GM12892 (cell line): ENCODE results near the gene TMEM141.

Experiments used
- POLR2AphosphoS5 ChIP-seq: IDR thresholded peaks from 2 replicates; pipeline ENCODE4 v1.6.1; 2011; ENCODE audit warnings: low read depth, low read length, control low read depth
- TAF1 ChIP-seq: IDR thresholded peaks from 2 replicates; pipeline ENCODE4 v1.6.1; 2011; ENCODE audit warnings: low read depth, mild to moderate bottlenecking, control low read depth, low read length, borderline replicate concordance

- TF ChIP-seq POLR2AphosphoS5 = no peak
- no peak for TF ChIP-seq TAF1
Measured at GRCh38 chr9:136751244-136751643, 39.9 kb upstream of the TMEM141 start.
